Fibroblast of pulmonary artery (primary cell): ENCODE data around the gene RGS3.

ENCODE experiments used
- DNase-seq: peaks from one replicate; pipeline ENCODE4 v3.0.0-alpha.2; 2010; ENCODE audit warnings: low read depth
- H3K4me3 ChIP-seq: replicated peaks from 2 replicates; pipeline ENCODE4 v1.5.1; 2011; ENCODE audit warnings: low read depth, mild to moderate bottlenecking, control low read depth, low read length, moderate library complexity
- CTCF ChIP-seq: IDR thresholded peaks from 2 replicates; pipeline ENCODE4 v1.5.1; 2011; ENCODE audit warnings: mild to moderate bottlenecking, control low read depth, low read length, inconsistent platforms; ENCODE audit errors: missing control alignments

RGS3 gene

GRCh38 chr9:113536483-113537228 lies 73.1 kb downstream of the RGS3 start:
- no peak overlapping the region for H3K4me3 ChIP-seq
- TF ChIP-seq CTCF = no peak
- no peak for DNase-seq

GRCh38 chr9:113537229-113537810 lies 73.8 kb downstream of the RGS3 start:
- H3K4me3 ChIP-seq = no peak overlapping the region
- DNase-seq = no peak
- no peak for TF ChIP-seq CTCF

- no peak for DNase-seq
- no peak overlapping the region for H3K4me3 ChIP-seq
- no peak for TF ChIP-seq CTCF
Observed at GRCh38 chr9:113538131-113538530, 74.6 kb downstream of the RGS3 start.

- no peak overlapping the region for H3K4me3 ChIP-seq
- DNase-seq = no peak
- TF ChIP-seq CTCF = no peak
Observed at GRCh38 chr9:113538701-113539430, 75.3 kb downstream of the RGS3 start.

- DNase-seq = no peak
- TF ChIP-seq CTCF = no peak
- H3K4me3 ChIP-seq = no peak overlapping the region
Observed at GRCh38 chr9:113540466-113540865, 76.9 kb downstream of the RGS3 start.

GRCh38 chr9:113541019-113541900 lies 77.7 kb downstream of the RGS3 start:
- no peak overlapping the region for H3K4me3 ChIP-seq
- DNase-seq = peak; percentile 59
- TF ChIP-seq CTCF = no peak
